H9 (cell line): Measurements from ENCODE around the gene KANSL3. TPM values are rescaled to one million over a fixed set of nuclear protein-coding genes. Genes with fewer than 3 reads are reported as not detected.
"Not testable (repeated sequence)": the region's sequence is repeated elsewhere in the genome, so short reads cannot be mapped to it uniquely, and the experiment has no call there.

ENCODE experiments used
- DNase-seq: peaks from one replicate; pipeline ENCODE4 v3.0.0-alpha.2; 2017
- H2AFZ ChIP-seq: one replicate; pipeline ENCODE4 v1.6.1; 2013; ENCODE audit warnings: mild to moderate bottlenecking, low read length, control low read depth, moderate library complexity
- H2AK5ac ChIP-seq: 2 replicates; pipeline ENCODE4 v1.6.1; 2013; ENCODE audit warnings: low read length, control low read depth, mixed read lengths; ENCODE audit not compliant: insufficient read length
- H2BK120ac ChIP-seq: one replicate; pipeline ENCODE4 v1.6.1; 2013; ENCODE audit warnings: low read depth, mild to moderate bottlenecking, low read length, control low read depth, inconsistent platforms; ENCODE audit not compliant: poor library complexity, severe bottlenecking
- H2BK12ac ChIP-seq: 2 replicates; pipeline ENCODE4 v1.6.1; 2013; ENCODE audit warnings: low read length, control low read depth, mixed read lengths, low read depth; ENCODE audit not compliant: insufficient read length
- H2BK15ac ChIP-seq: 2 replicates; pipeline ENCODE4 v1.6.1; 2013; ENCODE audit warnings: low read depth, low read length, control low read depth
- H2BK20ac ChIP-seq: one replicate; pipeline ENCODE4 v1.6.1; 2013; ENCODE audit warnings: low read depth, mild to moderate bottlenecking, low read length, control low read depth, inconsistent platforms; ENCODE audit not compliant: poor library complexity, severe bottlenecking
- H2BK5ac ChIP-seq: 2 replicates; pipeline ENCODE4 v1.6.1; 2013; ENCODE audit warnings: low read length, control low read depth, mixed read lengths; ENCODE audit not compliant: insufficient read length
- H3K14ac ChIP-seq: 2 replicates; pipeline ENCODE4 v1.6.1; 2013; ENCODE audit warnings: low read length, control low read depth; ENCODE audit not compliant: insufficient read depth
- H3K18ac ChIP-seq: 2 replicates; pipeline ENCODE4 v1.6.1; 2013; ENCODE audit warnings: low read depth, mild to moderate bottlenecking, mixed read lengths, low read length, control low read depth; ENCODE audit not compliant: insufficient read length
- H3K23ac ChIP-seq: 2 replicates; pipeline ENCODE4 v1.6.1; 2013; ENCODE audit warnings: low read length, control low read depth, mixed read lengths, low read depth; ENCODE audit not compliant: insufficient read length
- H3K23me2 ChIP-seq: 2 replicates; pipeline ENCODE4 v1.6.1; 2013; ENCODE audit warnings: low read depth, mild to moderate bottlenecking, mixed read lengths, low read length, control low read depth; ENCODE audit not compliant: insufficient read length, poor library complexity, severe bottlenecking
- H3K27ac ChIP-seq: 2 replicates; pipeline ENCODE4 v1.5.1; 2013; ENCODE audit warnings: low read length, control low read depth, mixed read lengths, low read depth; ENCODE audit not compliant: insufficient read length
- H3K27me3 ChIP-seq: 2 replicates; pipeline ENCODE4 v1.6.1; 2013; ENCODE audit warnings: low read length, control low read depth, inconsistent platforms; ENCODE audit not compliant: insufficient read depth
- H3K4ac ChIP-seq: 2 replicates; pipeline ENCODE4 v1.6.1; 2013; ENCODE audit warnings: low read depth, mild to moderate bottlenecking, control low read depth, inconsistent platforms, low read length, moderate library complexity
- H3K4me1 ChIP-seq: 2 replicates; pipeline ENCODE4 v1.6.1; 2013; ENCODE audit warnings: low read length, control low read depth, inconsistent platforms; ENCODE audit not compliant: insufficient read depth
- H3K4me2 ChIP-seq: 2 replicates; pipeline ENCODE4 v1.6.1; 2013; ENCODE audit warnings: low read length, control low read depth, mixed read lengths; ENCODE audit not compliant: insufficient read length, insufficient read depth
- H3K56ac ChIP-seq: 2 replicates; pipeline ENCODE4 v1.6.1; 2013; ENCODE audit warnings: low read depth, mild to moderate bottlenecking, mixed read lengths, low read length, control low read depth; ENCODE audit not compliant: insufficient read length
- H3K79me1 ChIP-seq: 2 replicates; pipeline ENCODE4 v1.6.1; 2013; ENCODE audit warnings: low read depth, mild to moderate bottlenecking, moderate library complexity, low read length, control low read depth, inconsistent platforms; ENCODE audit not compliant: insufficient read depth, poor library complexity, severe bottlenecking
- H3K79me2 ChIP-seq: 2 replicates; pipeline ENCODE4 v1.6.1; 2013; ENCODE audit warnings: low read length, control low read depth, inconsistent platforms; ENCODE audit not compliant: insufficient read depth
- H3K9ac ChIP-seq: 2 replicates; pipeline ENCODE4 v1.6.1; 2013; ENCODE audit warnings: low read length, control low read depth, mixed read lengths; ENCODE audit not compliant: insufficient read length; ENCODE audit errors: extremely low read depth
- H3K9me3 ChIP-seq: one replicate; pipeline ENCODE4 v1.6.1; 2013; ENCODE audit warnings: low read depth, low read length, inconsistent platforms; ENCODE audit not compliant: control insufficient read depth
- H3T11ph ChIP-seq: one replicate; pipeline ENCODE4 v1.6.1; 2013; ENCODE audit warnings: mild to moderate bottlenecking, low read length, control low read depth, inconsistent platforms
- H4K20me1 ChIP-seq: one replicate; pipeline ENCODE4 v1.6.1; 2013; ENCODE audit not compliant: control insufficient read depth, insufficient read length, insufficient read depth
- H4K5ac ChIP-seq: 2 replicates; pipeline ENCODE4 v1.6.1; 2013; ENCODE audit warnings: low read depth, mild to moderate bottlenecking, mixed read lengths, low read length, control low read depth; ENCODE audit not compliant: insufficient read length
- H4K8ac ChIP-seq: replicated peaks from 2 replicates; pipeline ENCODE4 v1.6.1; 2013; ENCODE audit warnings: low read length, control low read depth, mixed read lengths, low read depth; ENCODE audit not compliant: insufficient read length
- H4K91ac ChIP-seq: 2 replicates; pipeline ENCODE4 v1.6.1; 2013; ENCODE audit warnings: low read depth, mild to moderate bottlenecking, moderate library complexity, mixed read lengths, low read length, control low read depth; ENCODE audit not compliant: insufficient read length
- H3K27ac Mint-ChIP-seq, 3 experiments: 2 replicates in 2 of 3; 3 replicates in 1 of 3; pipeline ENCODE4 v1.8.0; 2020 to 2021; ENCODE audit warnings: mixed read lengths in 3 of 3, mild to moderate bottlenecking in 1 of 3, moderate library complexity in 1 of 3
- H3K27me3 Mint-ChIP-seq: 2 replicates; pipeline ENCODE4 v1.8.0; 2021; ENCODE audit warnings: low read depth, mild to moderate bottlenecking, moderate library complexity, mixed read lengths
- H3K36me3 Mint-ChIP-seq, 3 experiments: 2 replicates in 2 of 3; 3 replicates in 1 of 3; pipeline ENCODE4 v1.8.0; 2020 to 2021; ENCODE audit warnings: low read depth in 3 of 3, mixed read lengths in 3 of 3; ENCODE audit not compliant: insufficient read depth in 1 of 3
- H3K4me1 Mint-ChIP-seq, 2 experiments: 2 replicates each; pipeline ENCODE4 v1.8.0; 2020; ENCODE audit warnings: mixed read lengths in 2 of 2
- H3K4me3 Mint-ChIP-seq, 2 experiments: 2 replicates in 1 of 2; 3 replicates in 1 of 2; pipeline ENCODE4 v1.8.0; 2020 to 2021; ENCODE audit warnings: mild to moderate bottlenecking in 2 of 2, mixed read lengths in 2 of 2, moderate library complexity in 1 of 2
- H3K9me3 Mint-ChIP-seq, 2 experiments: 2 replicates in 1 of 2; 3 replicates in 1 of 2; pipeline ENCODE4 v1.8.0; 2020; ENCODE audit warnings: mild to moderate bottlenecking in 2 of 2, mixed read lengths in 2 of 2, moderate library complexity in 1 of 2
- CTCF ChIP-seq: fragments of 200-600 bp; sonication (generic); conservative IDR thresholded peaks from 3 replicates; pipeline ENCODE4 v1.8.0; 2021; ENCODE audit warnings: antibody characterized with exemption, mild to moderate bottlenecking
- WGBS: extraction: QIAGEN DNeasy Blood & Tissue Kit; methylation state at CpG from one replicate; pipeline ENCODE4 v1.1.7; 2013; ENCODE audit warnings: missing lambda C conversion rate, low lambda C conversion rate, mixed read lengths; ENCODE audit not compliant: insufficient read length; ENCODE audit errors: extremely low coverage; 5-methylcytosine and 5-hydroxymethylcytosine counted together
- total RNA-seq: library from RNA; stranded (reverse); gene quantifications from 2 replicates; pipeline ENCODE4 v1.2.1, GENCODE V29; 2021

The KANSL3 gene
- total RNA-seq, 1 experiment from 2014 or later, result 35.7 TPM

GRCh38 chr2:96668771-96669170 lies 30.7 kb upstream of the KANSL3 start:
- Mint-ChIP-seq H3K4me3 (no peak overlapping the region), H3K36me3 (no peaks in the 10 kb centered on the region), H3K4me1 (peaks cover 0 to 4% of the 10 kb centered on the region in 2 experiments; a peak in 3 of 4 replicates), H3K9me3 (peaks cover 4 to 8% of the 10 kb centered on the region in 2 experiments; a peak in 4 of 5 replicates), H3K27ac (peak overlapping the region in 2 of 3 experiments; percentile 24 to 32; a peak in 1 of 7 replicates), H3K27me3 (peaks cover 2% of the 10 kb centered on the region)
- Histone ChIP-seq H2BK5ac (no peak overlapping the region), H2AFZ (no peak overlapping the region), H3K9me3 (no peaks in the 10 kb centered on the region), H3K4me1 (no peaks in the 10 kb centered on the region), H3T11ph (no peak overlapping the region), H3K56ac (no peak overlapping the region), H3K27ac (no peak overlapping the region), H3K4me2 (no peak overlapping the region), H3K79me1 (no peaks in the 10 kb centered on the region), H4K8ac (no peak overlapping the region), H2AK5ac (no peak overlapping the region), H3K14ac (no peak overlapping the region), H3K4ac (no peak overlapping the region), H3K9ac (no peak overlapping the region), H4K20me1 (no peaks in the 10 kb centered on the region), H3K23me2 (no peaks in the 10 kb centered on the region), H2BK120ac (no peak overlapping the region), H3K27me3 (no peaks in the 10 kb centered on the region), H2BK12ac (no peak overlapping the region), H4K5ac (no peak overlapping the region), H4K91ac (no peak overlapping the region), H3K23ac (no peak overlapping the region), H2BK15ac (no peak overlapping the region), H2BK20ac (no peak overlapping the region), H3K79me2 (no peaks in the 10 kb centered on the region), H3K18ac (no peak overlapping the region)
- TF ChIP-seq CTCF, result no peak
- no peak for DNase-seq
- WGBS, result no CpG with 5 or more reads among the region's 11 CpGs

DNA sequence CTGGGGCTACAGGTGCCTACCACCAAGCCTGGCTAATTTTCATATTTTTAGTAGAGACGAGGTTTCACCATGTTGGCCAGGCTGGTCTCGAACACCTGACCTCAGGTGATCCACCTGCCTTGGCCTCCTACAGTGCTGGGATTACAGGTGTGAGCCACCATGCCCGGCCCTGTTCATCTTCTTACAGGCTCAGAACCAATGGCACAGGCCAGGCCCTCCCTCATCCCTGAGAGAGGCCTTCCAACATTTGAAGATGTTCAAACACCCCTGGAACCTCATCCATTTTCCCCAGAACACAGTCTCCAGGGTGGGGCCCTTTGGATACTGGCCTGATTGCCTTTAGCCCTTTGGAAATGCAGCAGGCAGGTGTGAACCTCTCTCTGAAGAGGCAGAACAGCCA lies 27.6 kb upstream of the KANSL3 start:
- H3K4ac ChIP-seq, H3K23me2 ChIP-seq, H2BK120ac ChIP-seq, H2BK5ac ChIP-seq, H3K4me1 ChIP-seq, H2BK20ac ChIP-seq, H3K4me2 ChIP-seq, H2BK12ac ChIP-seq, H4K5ac ChIP-seq, H3K4me1 Mint-ChIP-seq, H3K27ac Mint-ChIP-seq, DNase-seq, H3K18ac ChIP-seq, H3K79me1 ChIP-seq, H3K27me3 ChIP-seq, H3T11ph ChIP-seq, H4K91ac ChIP-seq, H3K56ac ChIP-seq, H3K9me3 ChIP-seq, H3K14ac ChIP-seq, H3K27ac ChIP-seq, H3K4me3 Mint-ChIP-seq, H3K23ac ChIP-seq, H3K36me3 Mint-ChIP-seq, H2AFZ ChIP-seq, H4K8ac ChIP-seq, H4K20me1 ChIP-seq, H2BK15ac ChIP-seq, H2AK5ac ChIP-seq, H3K27me3 Mint-ChIP-seq, H3K9ac ChIP-seq, H3K79me2 ChIP-seq: not testable (repeated sequence)
- peaks cover 4 to 15% of the 10 kb centered on the region in 2 experiments; a peak in 4 of 5 replicates for H3K9me3 Mint-ChIP-seq
- WGBS, result no CpG with 5 or more reads among the region's 3 CpGs
